NK-92 treated with Interleukin-12 subunit alpha and Interleukin-12 subunit beta, amount 100 ng/mL, for 24 hours (cell line): ENCODE results near the gene OR52E6.

Source experiments
- DNase-seq: peaks from one replicate; lab custom pipeline; 2025; lab: John Stamatoyannopoulos, UW

OR52E6 gene

GRCh38 chr11:5796541-5796940 lies 45.2 kb downstream of the OR52E6 start:
- no peak for DNase-seq

DNA sequence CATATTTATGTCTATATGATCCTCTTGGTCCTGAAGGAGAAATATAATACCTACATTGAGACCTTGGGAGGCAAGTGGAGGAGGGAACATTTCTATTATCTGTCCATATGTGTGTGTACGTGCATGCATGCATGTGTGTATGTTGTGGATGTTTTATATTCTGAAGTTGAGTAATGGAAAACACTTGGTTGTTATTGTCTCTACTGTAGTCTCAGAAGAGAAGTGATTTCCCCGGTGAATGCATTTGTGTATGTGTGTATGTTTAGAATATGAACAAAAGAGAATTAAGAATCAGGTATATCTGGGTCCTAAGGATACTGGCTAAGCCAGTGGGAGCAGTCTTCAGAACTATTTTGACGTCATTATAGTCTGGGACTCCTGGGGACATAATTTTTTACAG lies 50.5 kb downstream of the OR52E6 start, which contains the start of gene OR52N1:
TSS of gene OR52N1 (minus strand) at position 101 of the 400 bp plus-strand sequence. CDS start 2,449 bp downstream, outside the sequence.
- no peak for DNase-seq
